H7 (cell line): ENCODE measurements around the gene PBX3. TPM values are rescaled to one million over a fixed set of nuclear protein-coding genes. Genes with fewer than 3 reads are reported as not detected.
A peak's percentile ranks its signal among the peaks of the same experiment; 100 is the strongest.

ENCODE experiments used
- DNase-seq: peaks from one replicate; pipeline ENCODE4 v3.0.0; 2012
- H3K27me3 ChIP-seq: 2 replicates; pipeline ENCODE4 v1.6.0; 2011; ENCODE audit warnings: mild to moderate bottlenecking, low read length; ENCODE audit not compliant: control insufficient read depth, insufficient read depth
- H3K36me3 ChIP-seq: replicated peaks from 2 replicates; pipeline ENCODE4 v1.5.1; 2011; ENCODE audit warnings: low read length; ENCODE audit not compliant: control insufficient read depth, insufficient read depth
- H3K4me3 ChIP-seq: 2 replicates; pipeline ENCODE4 v1.5.1; 2011; ENCODE audit warnings: low read depth, mild to moderate bottlenecking, control low read depth, low read length, moderate library complexity; ENCODE audit not compliant: insufficient read depth
- total RNA-seq: library from RNA; depleted of rRNA; stranded (reverse); fragments of >200 nt; shearing (Covaris generic); gene quantifications from 2 replicates; pipeline ENCODE4 v1.2.3, GENCODE V29; 2014

Gene PBX3
- total RNA-seq, 1 experiment from 2014 or later: 46.9 TPM

DNA sequence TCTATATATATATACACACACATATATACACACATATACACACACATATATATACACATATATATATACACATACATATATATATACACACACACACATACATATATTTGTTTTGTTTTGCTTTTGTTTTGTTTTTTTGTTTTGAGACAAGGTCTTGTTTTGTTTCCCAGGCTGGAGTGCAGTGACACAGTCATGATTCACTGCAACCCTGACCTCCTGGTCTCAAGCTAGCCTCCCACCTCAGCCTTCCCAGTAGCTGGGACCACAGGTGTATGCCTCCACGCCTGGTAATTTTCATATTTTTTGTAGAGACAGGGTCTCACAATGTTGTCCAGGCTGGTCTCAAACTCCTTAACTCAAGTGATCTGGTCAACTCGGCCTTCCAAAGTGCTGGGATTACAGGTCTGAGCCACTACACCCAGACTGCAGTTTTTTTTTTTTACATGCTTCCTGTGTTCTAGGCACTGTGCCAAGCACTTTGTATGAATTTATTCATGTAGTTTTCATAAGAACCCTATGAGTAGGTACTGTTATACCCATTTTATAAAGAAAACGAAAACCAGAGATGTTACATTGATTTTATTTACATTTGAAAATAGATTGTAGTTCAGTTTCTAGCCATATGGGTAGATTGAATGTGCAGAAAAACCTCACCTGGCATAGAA is 120.7 kb downstream of the PBX3 start:
- Histone ChIP-seq H3K27me3 (no peaks in the 10 kb centered on the region), H3K4me3 (no peak overlapping the region), H3K36me3 (no peaks in the 10 kb centered on the region)
- no peak for DNase-seq

DNA sequence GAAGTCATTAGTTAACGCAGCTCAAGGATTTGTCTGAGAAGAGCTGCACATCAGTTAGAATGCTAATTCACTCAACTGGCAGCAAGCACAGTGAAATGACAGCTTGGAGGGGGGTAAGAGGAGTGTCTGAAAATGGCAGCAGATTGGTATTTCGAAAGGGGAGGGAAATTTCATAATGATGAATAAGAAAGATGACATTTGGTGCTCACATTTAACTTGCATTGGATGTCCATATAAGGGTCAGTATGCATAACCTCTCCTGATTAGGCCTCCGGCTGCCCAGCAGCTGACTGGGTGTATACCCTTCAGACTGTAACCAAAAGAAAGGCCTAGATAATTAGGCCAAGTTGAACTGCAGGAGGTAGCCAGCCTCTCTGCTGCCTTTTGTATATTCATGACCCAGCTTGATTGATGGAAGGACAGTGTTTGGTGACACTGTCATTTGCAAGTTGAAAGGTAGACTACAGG is 131.0 kb downstream of the PBX3 start:
- H3K4me3 ChIP-seq: no peak overlapping the region
- no peaks in the 10 kb centered on the region for H3K36me3 ChIP-seq
- no peak for DNase-seq
- H3K27me3 ChIP-seq: no peaks in the 10 kb centered on the region

GRCh38 chr9:125881042-125881441 is 133.9 kb downstream of the PBX3 start:
- Histone ChIP-seq H3K4me3 (no peak overlapping the region), H3K36me3 (no peaks in the 10 kb centered on the region), H3K27me3 (no peaks in the 10 kb centered on the region)
- DNase-seq: no peak

DNA sequence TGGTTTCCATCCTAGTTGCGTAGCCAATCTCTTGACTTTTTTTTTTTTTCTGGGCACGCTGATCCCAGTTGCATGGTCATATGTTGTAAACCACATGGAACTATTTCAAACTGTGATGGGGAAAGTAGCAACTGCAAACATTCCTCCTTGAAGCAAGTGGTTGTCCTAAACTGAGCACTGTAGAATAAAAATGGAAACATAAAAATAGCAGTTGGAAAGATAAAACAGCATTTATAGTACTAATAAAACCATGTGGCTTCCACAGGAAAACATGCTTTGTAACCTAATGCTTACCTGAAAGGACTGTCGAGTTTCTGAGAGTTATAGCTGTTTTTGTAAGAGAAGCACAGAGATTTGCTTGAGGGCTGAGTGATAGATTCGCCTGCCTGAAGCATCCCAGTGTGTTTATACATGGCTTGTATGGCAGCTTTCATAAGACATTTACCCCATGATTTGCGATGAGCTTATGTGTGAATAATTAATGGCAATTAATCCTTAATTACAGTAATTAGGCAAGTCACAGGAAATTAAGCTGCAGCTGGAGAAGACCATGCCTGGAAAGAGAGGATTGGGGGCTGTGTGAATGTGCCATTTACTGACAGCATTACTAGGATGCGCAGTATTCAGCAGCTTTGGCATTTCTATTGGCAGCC is 136.5 kb downstream of the PBX3 start:
- Histone ChIP-seq H3K4me3 (no peak overlapping the region), H3K27me3 (no peaks in the 10 kb centered on the region), H3K36me3 (no peaks in the 10 kb centered on the region)
- no peak for DNase-seq

DNA sequence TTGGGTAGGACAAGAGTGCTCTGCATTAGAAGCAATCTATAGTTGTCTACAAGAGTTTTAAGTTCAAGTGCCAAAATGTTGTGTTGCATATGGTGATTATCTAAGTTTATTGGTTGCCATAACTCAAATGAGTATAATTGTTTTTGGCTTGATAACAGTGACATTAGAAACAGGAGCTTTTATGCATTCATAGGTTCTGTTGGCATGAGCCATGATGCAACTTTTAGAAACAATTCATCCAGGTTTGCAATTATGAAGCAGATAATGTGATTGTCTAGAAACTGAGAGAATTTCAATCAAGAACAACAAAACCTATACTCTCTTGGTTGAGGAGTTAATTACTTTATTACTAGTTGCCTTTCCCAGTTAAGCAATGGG is 137.0 kb downstream of the PBX3 start:
- H3K4me3 ChIP-seq: no peak overlapping the region
- H3K36me3 ChIP-seq: no peaks in the 10 kb centered on the region
- no peaks in the 10 kb centered on the region; the same call in 1 of the 2 replicates for H3K27me3 ChIP-seq
- DNase-seq: no peak

DNA sequence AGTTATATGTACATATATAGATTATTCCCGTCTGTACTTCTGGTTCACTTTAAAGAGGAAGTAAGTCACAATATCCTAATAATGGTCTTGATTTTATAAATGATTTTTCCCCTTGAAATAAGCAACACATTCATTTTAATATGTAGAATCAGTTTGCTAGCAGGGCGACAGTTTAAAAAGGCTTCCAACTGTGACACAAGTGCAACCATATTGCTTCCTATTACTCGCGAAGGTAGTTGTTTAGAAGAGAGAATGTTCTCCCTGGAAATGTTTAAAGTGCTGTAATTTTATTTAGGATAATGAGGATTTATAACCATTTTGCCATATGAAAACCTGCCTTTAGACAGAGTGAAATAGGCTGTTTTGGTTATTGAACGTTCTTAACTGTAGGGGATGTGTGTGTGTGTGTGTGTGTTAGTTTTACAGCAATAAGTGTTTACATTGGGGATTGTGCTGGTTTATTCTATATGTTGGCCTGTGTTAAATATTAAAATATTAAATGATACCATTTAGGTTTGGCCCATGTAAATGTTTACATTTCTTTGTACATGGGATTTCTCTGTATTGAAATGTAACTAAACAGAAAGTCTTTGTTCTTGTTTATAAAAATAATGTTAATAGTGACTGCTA is 138.3 kb downstream of the PBX3 start:
- no peaks in the 10 kb centered on the region for H3K36me3 ChIP-seq
- no peak overlapping the region for H3K4me3 ChIP-seq
- H3K27me3 ChIP-seq: no peaks in the 10 kb centered on the region; the same call in 1 of the 2 replicates
- no peak for DNase-seq

GRCh38 chr9:125886365-125886764 is 139.2 kb downstream of the PBX3 start:
- DNase-seq: no peak
- no peaks in the 10 kb centered on the region for H3K36me3 ChIP-seq
- H3K27me3 ChIP-seq: no peaks in the 10 kb centered on the region; the same call in 1 of the 2 replicates
- no peak overlapping the region for H3K4me3 ChIP-seq

DNA sequence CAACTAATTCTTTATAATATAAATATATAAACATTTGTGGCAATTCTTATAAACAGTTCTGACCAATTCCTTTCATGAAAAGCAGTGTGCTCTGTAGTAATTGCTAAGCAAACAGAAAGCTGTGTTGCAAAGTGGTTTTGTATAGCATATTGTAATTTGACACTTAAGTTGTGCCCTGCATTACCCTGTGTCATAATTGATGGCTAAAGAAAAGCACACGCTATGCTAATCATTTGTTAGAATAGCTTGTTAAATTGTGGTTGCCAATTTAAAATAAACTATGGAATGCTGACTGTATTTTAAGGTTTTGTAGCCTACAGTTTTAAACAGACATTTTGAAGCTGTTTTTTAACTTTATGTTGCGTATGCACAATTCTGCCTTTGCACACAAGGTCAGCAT is 140.0 kb downstream of the PBX3 start:
- Histone ChIP-seq H3K36me3 (no peaks in the 10 kb centered on the region), H3K27me3 (no peaks in the 10 kb centered on the region; the same call in 1 of the 2 replicates), H3K4me3 (no peak overlapping the region)
- no peak for DNase-seq

DNA sequence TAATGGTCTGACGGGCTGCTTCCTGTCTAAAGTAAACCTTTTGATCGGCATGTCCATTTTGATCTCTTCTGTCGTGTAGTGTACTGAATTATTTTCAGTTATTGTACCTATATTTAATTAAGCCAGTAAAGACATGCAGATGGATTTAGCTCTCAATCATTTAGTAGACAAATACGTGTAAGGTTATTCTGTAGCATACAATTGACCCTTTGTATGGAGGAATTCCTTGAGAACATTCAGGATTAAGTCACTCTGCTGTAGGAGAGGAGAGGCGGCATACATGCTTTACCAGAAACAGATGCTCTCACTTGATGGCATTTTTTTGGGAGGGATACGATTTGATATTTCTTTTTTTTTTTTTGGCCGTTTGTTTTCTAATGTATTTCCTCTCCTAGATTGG is 141.0 kb downstream of the PBX3 start:
- peak; percentile 6 for DNase-seq
- Histone ChIP-seq H3K36me3 (no peaks in the 10 kb centered on the region), H3K4me3 (no peak overlapping the region), H3K27me3 (no peaks in the 10 kb centered on the region; the same call in 1 of the 2 replicates)

DNA sequence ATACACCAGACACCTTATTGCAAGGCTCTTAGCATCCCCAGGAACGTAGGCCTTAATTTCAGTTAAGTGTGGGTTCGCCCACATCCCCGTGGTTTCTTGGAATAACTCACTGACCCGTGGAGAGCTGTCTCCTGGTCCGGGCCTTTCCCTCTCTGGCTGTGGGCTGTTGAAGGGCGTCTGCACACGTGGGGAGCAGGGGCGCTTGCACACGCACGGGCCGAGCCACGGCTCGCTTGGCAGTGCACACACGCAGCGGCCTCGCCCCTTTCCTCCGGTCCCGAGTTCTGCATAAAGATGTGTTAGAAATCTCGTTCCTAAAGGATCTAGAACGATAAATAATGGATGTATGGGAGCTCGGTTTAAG is 141.9 kb downstream of the PBX3 start:
- H3K36me3 ChIP-seq: no peaks in the 10 kb centered on the region
- H3K4me3 ChIP-seq: peak overlapping the region; percentile 52
- H3K27me3 ChIP-seq: no peaks in the 10 kb centered on the region; the same call in 1 of the 2 replicates
- DNase-seq: peak; percentile 10

DNA sequence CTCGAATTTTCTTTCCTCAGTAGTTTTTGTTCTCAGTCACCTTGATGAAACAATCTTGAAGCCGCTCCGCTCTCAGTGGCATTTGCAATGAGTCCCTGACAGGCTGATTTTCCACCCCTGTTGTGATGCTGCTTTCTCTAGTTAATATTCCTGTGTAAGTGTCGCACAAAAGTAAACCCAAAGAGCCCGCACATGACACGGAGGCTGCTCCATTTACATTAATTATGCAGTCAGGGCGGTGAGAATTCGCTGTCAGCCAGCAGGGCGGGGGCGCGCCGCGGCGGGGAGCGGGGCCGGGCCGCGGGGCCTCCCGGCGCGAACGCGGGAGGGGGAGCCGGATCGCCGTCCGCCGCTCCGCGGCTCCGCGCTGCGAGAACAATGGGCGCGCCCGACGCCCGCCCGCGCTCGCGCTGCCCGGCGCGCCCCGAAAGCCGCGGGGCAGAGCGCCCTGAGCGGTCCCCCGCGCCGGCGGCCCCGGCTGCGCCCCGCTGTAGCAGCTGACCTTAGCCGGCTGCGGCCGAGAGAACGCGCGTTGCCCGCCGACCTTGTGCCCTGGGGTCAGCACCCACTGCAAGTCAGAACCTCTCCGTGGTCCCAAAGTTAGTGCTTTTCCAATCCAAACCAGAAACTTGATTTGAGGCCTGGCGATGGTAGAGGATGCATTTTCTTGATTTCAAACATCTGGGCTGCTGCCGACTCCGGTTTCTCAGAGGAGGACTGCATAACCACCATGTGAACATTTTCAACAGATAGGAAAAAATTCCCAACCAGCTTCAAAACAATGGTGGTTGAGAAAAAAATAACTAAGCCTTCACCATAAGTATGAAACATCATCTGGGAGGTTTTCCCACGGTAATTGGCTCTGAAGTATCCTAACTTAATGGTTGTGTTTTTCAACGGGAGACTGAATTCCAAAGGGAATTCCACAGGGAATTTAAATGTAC is 142.6 kb downstream of the PBX3 start:
- no peaks in the 10 kb centered on the region for H3K36me3 ChIP-seq
- peak overlapping the region; percentile 52 for H3K4me3 ChIP-seq
- H3K27me3 ChIP-seq: no peaks in the 10 kb centered on the region; the same call in 1 of the 2 replicates
- peak; percentile 81 for DNase-seq

- no peak for DNase-seq
- no peaks in the 10 kb centered on the region; the same call in 1 of the 2 replicates for H3K27me3 ChIP-seq
- H3K36me3 ChIP-seq: no peaks in the 10 kb centered on the region
- no peak overlapping the region for H3K4me3 ChIP-seq
These were observed 143.7 kb downstream of the PBX3 start for GRCh38 chr9:125890826-125891225.

- Histone ChIP-seq H3K27me3 (no peaks in the 10 kb centered on the region; the same call in 1 of the 2 replicates), H3K36me3 (no peaks in the 10 kb centered on the region)
- DNase-seq: no peak
These were observed 146.1 kb downstream of the PBX3 start for GRCh38 chr9:125893277-125893676.

GRCh38 chr9:125894566-125894965 is 147.4 kb downstream of the PBX3 start:
- DNase-seq: no peak

More at GRCh38 chr9:125893277-125893676, 146.1 kb downstream of the PBX3 start:
- H3K4me3 ChIP-seq: no peak overlapping the region

More at GRCh38 chr9:125894566-125894965, 147.4 kb downstream of the PBX3 start:
- no peaks in the 10 kb centered on the region; the same call in 1 of the 2 replicates for H3K27me3 ChIP-seq
- no peaks in the 10 kb centered on the region for H3K36me3 ChIP-seq
- no peak overlapping the region for H3K4me3 ChIP-seq
